GM19025 (cell line): ENCODE results near the gene HSDL2.
"Not testable (repeated sequence)": the region's sequence is repeated elsewhere in the genome, so short reads cannot be mapped to it uniquely, and the experiment has no call there.

ENCODE experiments used
- ATAC-seq: cut with Tn5 transposase; IDR thresholded peaks from one replicate; pipeline ENCODE4 v1.9.1; 2021; ENCODE audit warnings: mild to moderate bottlenecking, low read depth, moderate library complexity; ENCODE audit not compliant: unreplicated experiment

HSDL2 gene

DNA sequence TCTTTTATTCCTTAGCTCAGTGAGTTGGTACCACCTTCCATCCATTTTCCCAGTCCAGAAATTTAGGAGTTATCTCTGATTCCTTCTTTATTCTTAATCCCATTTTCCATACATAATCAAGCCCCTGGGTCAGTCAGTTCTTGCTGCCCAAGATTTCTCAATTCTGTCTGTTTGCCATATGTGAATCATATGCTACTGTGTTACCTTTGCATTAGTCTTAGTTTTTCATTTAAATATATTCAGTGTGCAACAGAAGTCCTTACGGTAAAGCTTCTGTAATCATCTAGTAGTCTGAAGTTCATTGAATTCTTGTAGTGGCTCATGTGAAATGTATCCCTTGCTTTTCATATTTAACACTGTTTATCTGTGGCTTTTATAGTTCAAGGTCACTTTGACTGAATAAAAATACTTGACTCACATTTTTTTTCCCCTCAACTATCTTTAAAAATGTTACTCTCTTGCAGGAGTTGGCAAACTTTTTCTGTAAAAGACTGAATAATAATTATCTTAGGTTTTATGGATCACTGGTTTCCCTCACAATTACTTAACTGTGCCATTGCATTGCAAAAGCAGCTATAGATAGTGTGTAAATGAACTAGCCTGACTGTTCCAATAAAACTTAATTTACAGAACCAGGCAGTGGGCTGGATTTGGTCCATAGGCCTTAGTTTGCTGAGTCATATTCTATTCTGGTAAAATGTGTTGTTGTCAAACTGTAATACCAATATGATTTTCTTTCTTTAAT lies 113.7 kb downstream of the HSDL2 start:
- ATAC-seq, result no peak

- ATAC-seq, result no peak
Observed at GRCh38 chr9:112494153-112494552, 114.2 kb downstream of the HSDL2 start.

- ATAC-seq, result no peak
Observed at GRCh38 chr9:112495614-112496013, 115.7 kb downstream of the HSDL2 start.

GRCh38 chr9:112496074-112496722 lies 116.3 kb downstream of the HSDL2 start:
- no peak for ATAC-seq

- ATAC-seq, result no peak
Observed at GRCh38 chr9:112500842-112501241, 120.9 kb downstream of the HSDL2 start.

DNA sequence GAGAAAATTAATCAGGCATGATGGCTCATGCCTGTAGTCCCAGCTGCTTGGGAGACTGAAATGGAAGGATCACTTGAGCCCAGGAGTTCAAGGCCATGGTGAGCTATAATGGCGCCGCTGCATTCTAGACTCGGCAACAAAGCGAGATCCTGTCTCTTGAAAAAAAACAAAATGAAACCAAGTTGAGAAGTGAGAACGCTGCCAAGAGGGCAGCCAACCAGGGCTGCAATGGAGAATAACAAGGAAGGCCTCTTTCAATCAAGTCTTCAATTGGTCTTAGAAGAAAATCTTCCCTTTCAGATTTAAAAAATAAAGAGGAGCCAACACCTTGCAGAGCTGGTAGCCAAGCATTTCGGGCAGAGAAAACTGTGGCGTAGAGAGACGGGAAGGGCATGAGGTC lies 121.4 kb downstream of the HSDL2 start:
- ATAC-seq, result no peak

DNA sequence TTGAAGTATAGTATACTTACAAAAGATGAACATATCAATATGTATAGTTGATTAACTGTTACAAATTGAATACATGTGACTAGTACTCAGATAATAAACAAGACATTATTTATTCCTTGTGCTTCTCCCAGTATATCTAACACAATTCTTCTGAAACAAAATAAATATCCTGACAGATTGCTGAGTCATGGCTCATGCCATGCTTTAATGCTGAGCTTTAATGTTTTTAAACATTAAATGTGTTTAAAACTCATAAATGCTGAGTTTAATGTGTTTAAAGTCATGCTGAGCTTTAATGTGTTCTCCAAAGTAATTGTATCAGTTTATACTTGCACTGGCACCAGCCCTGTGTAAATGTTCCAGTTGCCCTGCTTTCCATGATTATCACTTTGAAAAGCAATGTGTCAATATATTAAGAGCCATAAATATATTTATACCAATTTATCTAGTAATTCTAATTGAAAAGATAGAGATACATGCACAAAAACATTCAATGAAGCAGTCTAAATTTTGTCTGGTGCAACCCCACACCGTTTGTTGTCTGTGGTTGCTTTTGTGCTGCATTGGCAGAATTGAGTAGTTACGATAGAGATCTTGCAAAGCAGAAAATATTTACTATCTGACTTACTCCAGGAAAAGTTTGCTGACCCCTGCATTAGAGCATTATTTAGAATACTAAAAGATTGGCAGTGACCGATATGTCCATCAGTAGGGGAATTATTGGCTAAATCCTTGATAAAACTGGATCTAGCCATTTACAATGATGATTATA lies 122.5 kb downstream of the HSDL2 start:
- ATAC-seq, result no peak

- no peak for ATAC-seq
Observed at GRCh38 chr9:112503170-112503569, 123.3 kb downstream of the HSDL2 start.

DNA sequence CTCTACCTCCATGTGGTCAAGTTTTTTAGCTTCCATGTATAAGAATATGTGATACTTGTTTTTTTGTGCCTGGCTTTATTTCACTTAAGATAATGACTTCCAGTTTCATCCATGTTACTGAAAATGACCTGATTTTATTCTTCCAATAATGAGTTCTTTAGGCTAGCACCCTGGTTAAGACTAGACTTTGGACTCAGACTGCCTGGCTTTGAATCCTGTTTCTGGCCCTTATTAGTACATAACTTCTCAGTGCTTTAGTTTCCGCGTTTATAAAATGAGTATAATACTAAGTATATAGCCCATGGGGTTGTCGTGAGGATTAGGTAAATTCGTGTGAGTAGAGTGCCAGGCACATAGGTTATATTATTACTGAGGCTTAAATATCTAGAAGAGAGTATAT lies 125.2 kb downstream of the HSDL2 start:
- ATAC-seq, result no peak

DNA sequence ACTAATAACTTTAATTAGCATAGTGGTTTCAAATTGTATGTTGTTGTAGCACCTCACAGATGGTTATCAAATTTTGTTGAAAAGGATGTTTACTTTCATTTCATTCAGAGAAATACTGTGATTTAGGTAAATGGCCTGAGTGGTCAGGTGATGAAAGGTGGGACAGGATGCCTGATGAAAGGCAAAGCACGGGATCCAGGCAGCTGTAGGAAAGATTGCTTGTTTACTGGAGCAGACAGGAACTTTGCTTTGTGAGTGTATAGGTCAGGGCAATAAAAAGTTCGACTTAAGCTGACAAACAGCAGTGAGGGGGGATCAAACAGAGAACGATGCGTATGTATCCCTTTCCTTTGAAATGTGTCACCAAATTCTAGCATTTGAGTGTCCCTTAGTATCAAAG lies 125.7 kb downstream of the HSDL2 start:
- no peak for ATAC-seq

- no peak for ATAC-seq
Observed at GRCh38 chr9:112506571-112506970, 126.7 kb downstream of the HSDL2 start.

DNA sequence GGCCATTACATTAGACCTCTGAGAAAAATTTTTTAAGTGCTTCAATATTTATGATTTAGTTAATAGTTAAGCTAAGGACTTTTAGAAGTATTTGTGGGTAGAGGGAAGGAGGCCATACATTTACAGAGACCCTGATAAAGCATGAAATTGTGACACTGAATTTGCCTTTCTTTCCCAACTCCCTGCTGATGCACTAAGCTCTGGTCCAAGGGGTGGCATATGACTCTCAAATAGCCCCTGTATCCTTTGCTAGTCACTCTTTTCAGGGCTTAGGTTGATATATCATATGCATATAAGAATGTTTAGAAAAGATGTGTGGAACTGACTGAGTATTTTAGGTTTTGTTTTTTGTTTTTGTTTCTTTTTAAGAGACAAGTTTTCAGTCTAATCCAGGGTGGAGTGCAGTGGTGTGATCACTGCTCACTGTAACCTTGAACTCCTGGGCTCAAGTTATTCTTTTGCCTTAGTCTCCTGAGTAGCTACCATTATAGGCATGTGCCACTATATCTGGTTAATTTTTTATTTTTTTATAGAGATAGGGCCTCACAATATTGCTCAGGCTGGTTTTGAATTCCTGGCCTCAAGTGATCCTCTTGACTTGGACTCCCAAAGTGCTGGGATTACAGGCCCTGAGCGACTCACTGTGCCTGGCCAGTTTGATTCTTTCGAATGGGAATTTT lies 127.2 kb downstream of the HSDL2 start:
- no peak for ATAC-seq

GRCh38 chr9:112508377-112508776 lies 128.5 kb downstream of the HSDL2 start:
- ATAC-seq, result no peak

DNA sequence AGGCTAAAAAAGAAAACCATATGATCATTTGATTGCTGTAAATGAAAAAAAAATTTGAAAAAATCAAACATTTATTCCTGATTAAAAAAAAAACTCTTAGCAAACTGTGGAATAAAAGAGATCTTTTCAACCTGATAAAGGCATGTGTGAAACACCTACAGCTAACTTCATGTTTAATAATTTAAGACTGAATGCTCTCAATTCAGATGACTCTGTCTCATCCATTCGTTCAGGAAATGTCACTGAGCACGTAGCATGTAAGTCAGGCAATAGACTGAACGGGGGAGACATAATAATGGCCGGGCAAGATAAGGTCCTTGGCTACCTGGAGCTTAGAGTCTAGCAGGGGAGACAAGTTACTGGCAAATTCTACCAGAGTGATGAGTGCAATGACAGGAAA lies 132.5 kb downstream of the HSDL2 start:
- ATAC-seq, result not testable (repeated sequence)

DNA sequence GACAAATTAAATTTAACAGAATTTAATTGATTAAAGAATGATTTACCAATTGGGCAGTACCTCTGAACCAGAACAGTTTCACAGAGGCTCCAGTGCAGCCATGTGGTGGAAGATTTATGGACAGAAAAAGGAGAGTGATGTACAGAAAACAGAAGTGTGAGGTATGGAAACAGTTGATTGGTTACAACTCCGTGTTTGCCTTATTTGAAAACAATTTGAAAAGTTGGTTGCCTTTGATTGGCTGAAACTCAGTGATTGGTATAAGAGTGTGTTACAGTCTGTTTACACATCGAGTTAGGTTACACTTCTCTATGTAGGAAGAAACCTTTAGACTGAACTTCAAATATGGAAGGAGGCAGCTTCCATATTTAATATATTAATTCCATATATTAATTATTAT lies 136.9 kb downstream of the HSDL2 start:
- no peak for ATAC-seq

DNA sequence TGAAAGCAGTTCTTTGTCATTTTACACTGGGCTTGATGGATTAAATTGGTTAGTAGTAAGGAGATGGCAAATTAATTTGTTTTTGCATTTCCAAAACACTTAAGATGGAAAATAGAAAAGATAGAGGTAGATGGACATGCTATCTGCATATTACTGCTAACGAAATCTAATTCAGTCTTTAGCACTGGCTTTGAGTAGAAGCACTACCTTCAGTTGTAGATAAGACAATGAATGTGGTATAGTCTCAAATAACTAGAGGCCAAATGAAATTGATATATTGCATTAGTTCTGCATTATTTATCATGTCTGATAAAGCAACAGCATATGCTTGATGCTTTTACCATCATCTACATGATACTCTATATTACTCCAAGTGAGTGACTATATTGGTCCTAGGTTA lies 140.2 kb downstream of the HSDL2 start:
- ATAC-seq, result no peak

DNA sequence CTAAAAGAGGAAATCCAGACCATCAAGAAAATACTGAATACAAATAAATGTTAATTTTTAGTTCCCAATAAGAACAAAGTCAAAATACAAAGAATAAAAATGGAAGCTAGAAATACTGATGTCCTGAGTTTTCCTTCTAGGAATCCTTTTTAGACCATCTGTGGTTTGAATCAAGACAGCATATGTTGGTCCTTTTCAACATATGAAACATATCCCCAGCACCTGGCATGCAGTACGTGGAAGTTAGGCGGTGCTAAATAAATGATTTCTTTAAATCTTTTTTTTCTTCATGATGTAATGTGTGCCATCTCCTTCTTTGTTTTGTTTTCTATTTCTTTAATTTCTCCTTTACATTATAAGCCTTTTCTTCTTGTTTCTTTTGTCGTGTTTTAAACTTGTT lies 140.7 kb downstream of the HSDL2 start:
- no peak for ATAC-seq
